ENCODE data around the gene OR6B1. TPM values are rescaled to one million over a fixed set of nuclear protein-coding genes. Genes with fewer than 3 reads are reported as not detected.

Gene OR6B1
- total and polyA plus RNA-seq, 2 of the 8 experiments (the other 6 are each of a cell fraction or from before 2014, with no cell fraction given), result not detected

- Histone ChIP-seq H3K23me2 (ENCODE audit: low read depth, low read length) (no peaks in the 10 kb centered on the region), H3K4me1 (replicated peaks in 1 of 4; ENCODE audit: control insufficient read depth in 3 of 4, insufficient read depth in 4 of 4, low read length in 3 of 4) (no peaks in the 10 kb centered on the region), H2BK20ac (ENCODE audit: low read length) (no peak overlapping the region), H4K5ac (ENCODE audit: insufficient read length, low read depth, low read length) (no peak overlapping the region), H2BK15ac (ENCODE audit: low read length) (no peak overlapping the region), H3K56ac (replicated peaks; ENCODE audit: insufficient read length, low read depth, low read length) (no peak overlapping the region), H3K9me3 (ENCODE audit: insufficient read depth in 2 of 2, low read depth in 1 of 2, low read length in 1 of 2) (peaks cover 14 to 17% of the 10 kb centered on the region in 2 experiments; a peak in 3 of 4 replicates), H3K4ac (replicated peaks; ENCODE audit: insufficient read length, low read depth, low read length) (no peak overlapping the region), H2BK120ac (replicated peaks; ENCODE audit: low read depth, low read length) (no peak overlapping the region), H3K79me1 (ENCODE audit: low read depth, low read length) (no peaks in the 10 kb centered on the region), H3K27ac (ENCODE audit: low read depth, low read length) (no peak overlapping the region), H2BK5ac (ENCODE audit: low read depth, low read length) (no peak overlapping the region), H4K91ac (replicated peaks; ENCODE audit: insufficient read length, low read length) (no peak overlapping the region), H3K9ac (replicated peaks in 1 of 4; ENCODE audit: extremely low read depth in 1 of 4, low read depth in 3 of 4, low read length in 3 of 4) (no peak overlapping the region), H2BK12ac (ENCODE audit: low read depth, low read length) (no peak overlapping the region), H2AK5ac (ENCODE audit: low read depth, low read length) (no peak overlapping the region), H3K14ac (ENCODE audit: insufficient read length) (no peak overlapping the region), H3K79me2 (ENCODE audit: control insufficient read depth in 1 of 2, insufficient read depth in 2 of 2, low read length in 2 of 2) (no peaks in the 10 kb centered on the region), H3K18ac (ENCODE audit: extremely low read depth, low read length) (no peak overlapping the region), H4K20me1 (replicated peaks in 1 of 2; ENCODE audit: control insufficient read depth in 1 of 2, insufficient read depth in 2 of 2, low read length in 2 of 2) (no peaks in the 10 kb centered on the region), H3K4me3 (ENCODE audit: extremely low read depth in 1 of 4, insufficient read depth in 2 of 4, low read depth in 3 of 4, low read length in 4 of 4) (no peak overlapping the region), H3K36me3 (ENCODE audit: control insufficient read depth in 2 of 4, insufficient read depth in 4 of 4, low read length in 3 of 4) (no peaks in the 10 kb centered on the region), H2AFZ (ENCODE audit: low read length) (no peak overlapping the region), H4K8ac (ENCODE audit: extremely low read depth, insufficient read depth, low read length) (no peak overlapping the region), H3K23ac (ENCODE audit: insufficient read length) (no peak overlapping the region), H3K27me3 (replicated peaks in 1 of 4; ENCODE audit: control insufficient read depth in 3 of 4, extremely low read depth in 1 of 4, insufficient read depth in 3 of 4, low read length in 3 of 4) (no peaks in the 10 kb centered on the region), H3K4me2 (ENCODE audit: insufficient read depth in 1 of 2, low read depth in 2 of 2, low read length in 2 of 2) (no peak overlapping the region)
- TF ChIP-seq CTBP2 (IDR thresholded peaks at IDR 0.05; ENCODE audit: borderline replicate concordance, insufficient read depth, insufficient read length, low read length), result no peak
- TF ChIP-seq, protein P1, sequence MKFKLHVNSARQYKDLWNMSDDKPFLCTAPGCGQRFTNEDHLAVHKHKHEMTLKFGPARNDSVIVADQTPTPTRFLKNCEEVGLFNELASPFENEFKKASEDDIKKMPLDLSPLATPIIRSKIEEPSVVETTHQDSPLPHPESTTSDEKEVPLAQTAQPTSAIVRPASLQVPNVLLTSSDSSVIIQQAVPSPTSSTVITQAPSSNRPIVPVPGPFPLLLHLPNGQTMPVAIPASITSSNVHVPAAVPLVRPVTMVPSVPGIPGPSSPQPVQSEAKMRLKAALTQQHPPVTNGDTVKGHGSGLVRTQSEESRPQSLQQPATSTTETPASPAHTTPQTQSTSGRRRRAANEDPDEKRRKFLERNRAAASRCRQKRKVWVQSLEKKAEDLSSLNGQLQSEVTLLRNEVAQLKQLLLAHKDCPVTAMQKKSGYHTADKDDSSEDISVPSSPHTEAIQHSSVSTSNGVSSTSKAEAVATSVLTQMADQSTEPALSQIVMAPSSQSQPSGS (IDR thresholded peaks at IDR 0.05; ENCODE audit: low read length), result no peak
- TF ChIP-seq KDM5A (IDR thresholded peaks at IDR 0.05; ENCODE audit: low read length), result no peak
- TF ChIP-seq ZNF274 (IDR thresholded peaks at IDR 0.05; ENCODE audit: borderline replicate concordance, extremely low read depth, low read length), result no peak
- 92% methylated on average over 2 of the region's 2 CpGs; no CpG with 5 or more reads in 1 of the 2 experiments for WGBS, 2 experiments (ENCODE audit: extremely low coverage in 1 of 2, insufficient coverage in 1 of 2, insufficient read length in 1 of 2, insufficient replicate concordance in 2 of 2, low coverage in 1 of 2, low lambda C conversion rate in 2 of 2, missing lambda C conversion rate in 1 of 2)
- ChIA-PET POLR2A (ENCODE audit: partially characterized antibody) (no interaction called here), CTCF (ENCODE audit: partially characterized antibody) (no interaction called here)
- no peak for FAIRE-seq
- no peak for DNase-seq (ENCODE audit: low read depth in 1 of 2, low spot score in 2 of 2)
These were observed 9.2 kb downstream of the OR6B1 start for GRCh38 chr7:144009361-144009760.

Measured in H1 (cell line).